NT2/D1 (cell line): ENCODE data around the gene ZCWPW1.
"Not testable (repeated sequence)": the region's sequence is repeated elsewhere in the genome, so short reads cannot be mapped to it uniquely, and the experiment has no call there.

Experiments used
- DNase-seq: peaks from one replicate; pipeline ENCODE4 v3.0.0-alpha.2; 2011; ENCODE audit warnings: low read depth, low spot score
- H3K27me3 ChIP-seq: 2 replicates; pipeline ENCODE4 v1.6.0; 2011; ENCODE audit warnings: mild to moderate bottlenecking; ENCODE audit not compliant: insufficient read length, insufficient read depth
- H3K36me3 ChIP-seq: 2 replicates; pipeline ENCODE4 v1.6.1; 2011; ENCODE audit warnings: mild to moderate bottlenecking, low read length, mixed read lengths; ENCODE audit not compliant: insufficient read depth, insufficient read length
- H3K4me1 ChIP-seq: 2 replicates; pipeline ENCODE4 v1.5.1; 2011; ENCODE audit not compliant: insufficient read depth, insufficient read length
- H3K4me3 ChIP-seq: 2 replicates; pipeline ENCODE4 v1.5.1; 2011; ENCODE audit warnings: low read depth; ENCODE audit not compliant: insufficient read length
- H3K9ac ChIP-seq: 2 replicates; pipeline ENCODE4 v1.6.0; 2011; ENCODE audit warnings: low read depth; ENCODE audit not compliant: insufficient read length
- H3K9me3 ChIP-seq: 2 replicates; pipeline ENCODE4 v1.5.1; 2011; ENCODE audit warnings: mild to moderate bottlenecking, low read length; ENCODE audit not compliant: insufficient read depth
- SUZ12 ChIP-seq: IDR thresholded peaks from 2 replicates; pipeline ENCODE4 v1.6.1; 2011; ENCODE audit not compliant: insufficient read length, insufficient read depth; ENCODE audit errors: extremely low read depth
- YY1 ChIP-seq: IDR thresholded peaks from 2 replicates; pipeline ENCODE4 v1.6.1; 2011; ENCODE audit not compliant: insufficient read length, insufficient read depth
- ZNF274 ChIP-seq: IDR thresholded peaks from 2 replicates; pipeline ENCODE4 v1.6.1; 2011; ENCODE audit warnings: mild to moderate bottlenecking, low read depth, low read length

Gene ZCWPW1

GRCh38 chr7:100364480-100364879 is 64.0 kb downstream of the ZCWPW1 start:
- Histone ChIP-seq H3K9me3 (no peaks in the 10 kb centered on the region), H3K4me3 (no peak overlapping the region), H3K27me3 (no peaks in the 10 kb centered on the region), H3K4me1 (peaks cover 4% of the 10 kb centered on the region), H3K36me3 (peaks cover 73% of the 10 kb centered on the region), H3K9ac (no peak overlapping the region)
- TF ChIP-seq YY1, result no peak
- no peak for TF ChIP-seq ZNF274
- no peak for TF ChIP-seq SUZ12
- DNase-seq, result no peak

- not testable (repeated sequence) for H3K4me3 ChIP-seq, H3K27me3 ChIP-seq, H3K4me1 ChIP-seq, H3K9ac ChIP-seq, H3K9me3 ChIP-seq, DNase-seq
- peaks cover 75% of the 10 kb centered on the region for H3K36me3 ChIP-seq
These were observed 64.7 kb downstream of the ZCWPW1 start for GRCh38 chr7:100363797-100364196.

GRCh38 chr7:100363098-100363497 is 65.4 kb downstream of the ZCWPW1 start:
- Histone ChIP-seq H3K4me3 (no peak overlapping the region), H3K9ac (no peak overlapping the region), H3K9me3 (no peaks in the 10 kb centered on the region), H3K36me3 (peaks cover 79% of the 10 kb centered on the region), H3K27me3 (no peaks in the 10 kb centered on the region), H3K4me1 (no peaks in the 10 kb centered on the region)
- no peak for TF ChIP-seq YY1
- no peak for TF ChIP-seq SUZ12
- no peak for TF ChIP-seq ZNF274
- no peak for DNase-seq

- H3K36me3 ChIP-seq, result peaks cover 91% of the 10 kb centered on the region
- H3K9me3 ChIP-seq, result no peaks in the 10 kb centered on the region
- no peak overlapping the region for H3K4me3 ChIP-seq
- TF ChIP-seq SUZ12 (no peak), ZNF274 (no peak), YY1 (no peak)
- H3K4me1 ChIP-seq, result no peaks in the 10 kb centered on the region
- no peak for DNase-seq
- no peak overlapping the region for H3K9ac ChIP-seq
- H3K27me3 ChIP-seq, result no peaks in the 10 kb centered on the region
These were observed 68.2 kb downstream of the ZCWPW1 start for GRCh38 chr7:100360135-100360854.

GRCh38 chr7:100358857-100359212 is 69.7 kb downstream of the ZCWPW1 start:
- Histone ChIP-seq H3K4me3 (no peak overlapping the region), H3K9me3 (no peaks in the 10 kb centered on the region), H3K9ac (no peak overlapping the region), H3K36me3 (peaks cover 95% of the 10 kb centered on the region), H3K27me3 (no peaks in the 10 kb centered on the region), H3K4me1 (no peaks in the 10 kb centered on the region)
- TF ChIP-seq YY1 (no peak), ZNF274 (no peak), SUZ12 (no peak)
- DNase-seq, result no peak

- no peak within 1 kb of the TSS for H3K9ac ChIP-seq
- no peaks in the 10 kb centered on the region for H3K27me3 ChIP-seq
- H3K36me3 ChIP-seq, result peaks cover 96% of the 10 kb centered on the region
- no peak for DNase-seq
- no peaks in the 10 kb centered on the region for H3K9me3 ChIP-seq
- no peak within 1 kb of the TSS for H3K4me3 ChIP-seq
- no peaks in the 10 kb centered on the region for H3K4me1 ChIP-seq
- TF ChIP-seq YY1, result no peak
- no peak for TF ChIP-seq SUZ12
These were observed 70.3 kb downstream of the ZCWPW1 start, which contains the start of gene PILRB for GRCh38 chr7:100358027-100358856. Gene PILRB, plus strand, starts transcription at chr7:100358117. Its CDS starts 186 bp downstream, at chr7:100358303.

- no peaks in the 10 kb centered on the region for H3K9me3 ChIP-seq
- TF ChIP-seq YY1 (no peak), ZNF274 (no peak), SUZ12 (no peak)
- H3K9ac ChIP-seq, result no peak overlapping the region
- H3K4me3 ChIP-seq, result no peak overlapping the region
- H3K27me3 ChIP-seq, result no peaks in the 10 kb centered on the region
- DNase-seq, result no peak
- H3K4me1 ChIP-seq, result no peaks in the 10 kb centered on the region
- H3K36me3 ChIP-seq, result peaks cover 93% of the 10 kb centered on the region
These were observed 71.4 kb downstream of the ZCWPW1 start for GRCh38 chr7:100357131-100357561.
